CD14-positive monocyte (primary cell): Measurements from ENCODE around the gene MYO5B. TPM values are rescaled to one million over a fixed set of nuclear protein-coding genes. Genes with fewer than 3 reads are reported as not detected.
A peak's percentile ranks its signal among the peaks of the same experiment; 100 is the strongest.

Source experiments
- DNase-seq, 3 donors: peaks; one replicate each; pipeline ENCODE4 v3.0.0-alpha.2; 2011 to 2022
- H2AFZ ChIP-seq: 2 replicates; pipeline ENCODE4 v1.6.0; 2012; ENCODE audit warnings: mild to moderate bottlenecking, low read depth, low read length, inconsistent platforms; ENCODE audit not compliant: insufficient read depth, poor library complexity, severe bottlenecking
- H3K27ac ChIP-seq, 2 donors: 1 replicate in 1 of 2; 2 replicates in 1 of 2; pipeline ENCODE4 v1.5.1; 2012 to 2013; ENCODE audit warnings: low read length in 2 of 2, control low read depth in 1 of 2, inconsistent platforms in 1 of 2, low read depth in 1 of 2, mild to moderate bottlenecking in 1 of 2
- H3K27me3 ChIP-seq, 2 donors: one replicate each; pipeline versions ENCODE4 v1.6.0 to v1.6.1; 2011 to 2013; ENCODE audit warnings: low read length in 2 of 2; ENCODE audit not compliant: control insufficient read depth in 2 of 2, insufficient read depth in 2 of 2
- H3K36me3 ChIP-seq, 2 donors: replicated peaks in 1 of 2; 1 replicate in 1 of 2; 2 replicates in 1 of 2; pipeline versions ENCODE4 v1.5.1 to v1.6.1; 2012 to 2013; ENCODE audit warnings: low read length in 2 of 2, control low read depth in 1 of 2, inconsistent platforms in 1 of 2, mild to moderate bottlenecking in 1 of 2; ENCODE audit not compliant: insufficient read depth in 2 of 2, control insufficient read depth in 1 of 2
- H3K4me1 ChIP-seq, 2 donors: 1 replicate in 1 of 2; 2 replicates in 1 of 2; pipeline versions ENCODE4 v1.5.1 to v1.6.1; 2012 to 2013; ENCODE audit warnings: low read length in 2 of 2, control low read depth in 1 of 2, inconsistent platforms in 1 of 2, mild to moderate bottlenecking in 1 of 2, moderate library complexity in 1 of 2; ENCODE audit not compliant: insufficient read depth in 2 of 2, control insufficient read depth in 1 of 2
- H3K4me2 ChIP-seq: replicated peaks from 2 replicates; pipeline ENCODE3; 2012; ENCODE audit warnings: low read length, moderate library complexity, mild to moderate bottlenecking; ENCODE audit not compliant: poor library complexity, severe bottlenecking; ENCODE audit errors: extremely low read depth
- H3K4me3 ChIP-seq, 3 experiments: fragments of 200-600 bp in 1 of 3; sonication (generic) in 1 of 3; replicated peaks in 1 of 3; 1 replicate in 2 of 3; 2 replicates in 1 of 3; pipeline ENCODE4 v1.5.1; 2011 to 2013; ENCODE audit warnings: low read length in 3 of 3, mild to moderate bottlenecking in 3 of 3, control low read depth in 2 of 3, low read depth in 2 of 3, inconsistent platforms in 1 of 3, moderate library complexity in 1 of 3
- H3K79me2 ChIP-seq: 2 replicates; pipeline ENCODE4 v1.6.0; 2012; ENCODE audit warnings: mild to moderate bottlenecking, control low read depth, inconsistent platforms, low read length, moderate library complexity; ENCODE audit not compliant: insufficient read depth
- H3K9ac ChIP-seq: 2 replicates; pipeline ENCODE4 v1.6.0; 2017; ENCODE audit warnings: low read length, mild to moderate bottlenecking; ENCODE audit not compliant: insufficient read depth, poor library complexity, severe bottlenecking
- H3K9me3 ChIP-seq, 2 donors: replicated peaks in 1 of 2; 1 replicate in 1 of 2; 2 replicates in 1 of 2; pipeline versions ENCODE4 v1.5.1 to v1.6.1; 2012 to 2013; ENCODE audit warnings: low read length in 2 of 2, control low read depth in 1 of 2; ENCODE audit not compliant: control insufficient read depth in 1 of 2, insufficient read depth in 1 of 2
- H4K20me1 ChIP-seq: 2 replicates; pipeline ENCODE4 v1.6.0; 2012; ENCODE audit warnings: mild to moderate bottlenecking, low read length, control low read depth, moderate library complexity; ENCODE audit not compliant: insufficient read depth
- H3K27ac Mint-ChIP-seq, 7 donors: one replicate each; pipeline ENCODE4 v1.8.0; 2020; ENCODE audit warnings: mild to moderate bottlenecking in 7 of 7, mixed read lengths in 7 of 7, moderate library complexity in 6 of 7, inconsistent platforms in 2 of 7
- H3K27me3 Mint-ChIP-seq, 3 donors: one replicate each; pipeline ENCODE4 v1.8.0; 2021 to 2022; ENCODE audit warnings: low read depth in 3 of 3, mild to moderate bottlenecking in 3 of 3, mixed read lengths in 3 of 3, moderate library complexity in 3 of 3, inconsistent platforms in 1 of 3
- H3K36me3 Mint-ChIP-seq, 2 donors: one replicate each; pipeline ENCODE4 v1.8.0; 2020; ENCODE audit warnings: mixed read lengths in 2 of 2, inconsistent platforms in 1 of 2, mild to moderate bottlenecking in 1 of 2
- H3K4me1 Mint-ChIP-seq: one replicate; pipeline ENCODE4 v1.8.0; 2020; ENCODE audit warnings: mild to moderate bottlenecking, mixed read lengths
- H3K4me3 Mint-ChIP-seq, 2 donors: one replicate each; pipeline ENCODE4 v1.8.0; 2020; ENCODE audit warnings: mild to moderate bottlenecking in 2 of 2, mixed read lengths in 2 of 2, moderate library complexity in 1 of 2
- H3K9me3 Mint-ChIP-seq, 7 donors: one replicate each; pipeline ENCODE4 v1.8.0; 2020 to 2022; ENCODE audit warnings: mixed read lengths in 7 of 7, mild to moderate bottlenecking in 6 of 7, moderate library complexity in 6 of 7, inconsistent platforms in 2 of 7
- WGBS: methylation state at CpG from one replicate; pipeline ENCODE4 v1.1.5; 2013; ENCODE audit warnings: missing lambda C conversion rate; ENCODE audit not compliant: insufficient coverage; 5-methylcytosine and 5-hydroxymethylcytosine counted together
- intact Hi-C, 2 donors: fragments of 100-400 bp; cut with micrococcal nuclease; formaldehyde crosslinking; loops; one replicate each; pipeline versions ENCODE4 v1.15.0 to v1.15.1; 2023
- polyA plus RNA-seq, 3 donors: library from polyadenylated mRNA; depleted of rRNA in 1 of 3; unstranded in 2 of 3; stranded (reverse) in 1 of 3; fragments of 300-500 nt in 2 of 3; fragments of >200 nt in 1 of 3; fragmentation: Illumina TruSeq in 2 of 3; gene quantifications; 1 replicate in 2 of 3; 2 replicates in 1 of 3; pipeline ENCODE4 v1.2.3, GENCODE V29; 2012 to 2021
- TF ChIP-seq, protein P1 (sequence below): fragments of 200-600 bp; IDR thresholded peaks from one replicate; pipeline ENCODE4 v1.8.0; 2022; ENCODE audit warnings: antibody characterized with exemption, mild to moderate bottlenecking

MYO5B gene
- polyA plus RNA-seq, 3 donors: 0.04 TPM; not detected in 2

DNA sequence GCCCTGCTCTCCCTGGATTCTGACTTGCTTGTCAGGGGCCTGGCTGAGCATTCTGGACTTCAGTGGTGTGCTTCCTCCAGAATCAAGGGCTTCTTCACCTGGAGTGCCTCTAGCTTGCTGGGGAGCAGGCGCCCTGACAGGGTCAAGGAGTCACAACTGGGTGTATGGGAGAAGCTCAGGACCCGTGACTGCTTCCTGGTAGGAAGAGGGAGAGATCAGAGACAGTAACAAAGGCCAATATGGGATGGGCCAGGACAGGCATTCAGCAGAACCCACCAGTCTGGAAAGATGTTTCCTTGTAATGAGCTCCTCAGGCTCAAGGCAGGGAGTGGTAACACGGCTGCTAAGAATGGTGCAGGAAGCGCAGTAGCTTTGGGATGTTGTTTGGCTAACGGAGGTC is 277.2 kb downstream of the MYO5B start:
- Mint-ChIP-seq H3K27me3 (peaks cover 10 to 23% (median 13%) of the 10 kb centered on the region in 3 donors), H3K4me1 (no peaks in the 10 kb centered on the region), H3K4me3 (no peak overlapping the region), H3K27ac (peak overlapping the region in 2 of 7 donors; percentile 4 to 53), H3K9me3 (peaks cover 0 to 9% (median 0%) of the 10 kb centered on the region in 7 donors), H3K36me3 (no peaks in the 10 kb centered on the region)
- Histone ChIP-seq H3K79me2 (no peaks in the 10 kb centered on the region), H3K36me3 (no peaks in the 10 kb centered on the region), H2AFZ (no peak overlapping the region), H3K27me3 (peaks cover 6% of the 10 kb centered on the region in 2 donors), H4K20me1 (no peaks in the 10 kb centered on the region), H3K4me3 (no peak overlapping the region), H3K4me2 (no peak overlapping the region), H3K4me1 (no peaks in the 10 kb centered on the region), H3K9me3 (no peaks in the 10 kb centered on the region), H3K9ac (no peak overlapping the region), H3K27ac (no peak overlapping the region)
- intact Hi-C loops: no loop called here
- WGBS: 84% methylated on average over 5 of the region's 5 CpGs
- TF ChIP-seq, protein P1, sequence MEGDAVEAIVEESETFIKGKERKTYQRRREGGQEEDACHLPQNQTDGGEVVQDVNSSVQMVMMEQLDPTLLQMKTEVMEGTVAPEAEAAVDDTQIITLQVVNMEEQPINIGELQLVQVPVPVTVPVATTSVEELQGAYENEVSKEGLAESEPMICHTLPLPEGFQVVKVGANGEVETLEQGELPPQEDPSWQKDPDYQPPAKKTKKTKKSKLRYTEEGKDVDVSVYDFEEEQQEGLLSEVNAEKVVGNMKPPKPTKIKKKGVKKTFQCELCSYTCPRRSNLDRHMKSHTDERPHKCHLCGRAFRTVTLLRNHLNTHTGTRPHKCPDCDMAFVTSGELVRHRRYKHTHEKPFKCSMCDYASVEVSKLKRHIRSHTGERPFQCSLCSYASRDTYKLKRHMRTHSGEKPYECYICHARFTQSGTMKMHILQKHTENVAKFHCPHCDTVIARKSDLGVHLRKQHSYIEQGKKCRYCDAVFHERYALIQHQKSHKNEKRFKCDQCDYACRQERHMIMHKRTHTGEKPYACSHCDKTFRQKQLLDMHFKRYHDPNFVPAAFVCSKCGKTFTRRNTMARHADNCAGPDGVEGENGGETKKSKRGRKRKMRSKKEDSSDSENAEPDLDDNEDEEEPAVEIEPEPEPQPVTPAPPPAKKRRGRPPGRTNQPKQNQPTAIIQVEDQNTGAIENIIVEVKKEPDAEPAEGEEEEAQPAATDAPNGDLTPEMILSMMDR: no peak
- no peak for DNase-seq

DNA sequence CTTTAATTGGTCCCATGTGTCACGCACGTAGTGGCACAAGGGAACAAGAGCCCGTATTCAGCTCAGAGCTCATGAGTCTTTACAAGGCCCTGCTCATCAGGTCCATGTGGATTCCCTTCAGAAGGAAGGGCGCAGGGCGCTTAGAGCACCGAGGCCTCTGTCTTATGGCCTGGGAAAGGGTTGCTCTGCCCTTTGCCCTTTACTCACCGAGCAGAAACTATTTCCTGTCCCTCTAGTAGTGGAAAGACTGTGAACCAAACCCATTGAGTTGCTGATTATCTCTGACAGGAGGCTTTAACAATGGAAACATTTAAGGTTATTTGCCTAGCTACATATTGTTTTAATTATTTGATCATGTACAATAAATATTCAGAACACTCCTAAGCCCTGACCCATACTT is 279.6 kb downstream of the MYO5B start:
- Histone ChIP-seq H2AFZ (no peak overlapping the region), H3K9ac (no peak overlapping the region), H3K4me2 (no peak overlapping the region), H3K4me3 (no peak overlapping the region), H3K36me3 (no peaks in the 10 kb centered on the region), H3K27ac (no peak overlapping the region), H3K4me1 (no peaks in the 10 kb centered on the region), H3K79me2 (no peaks in the 10 kb centered on the region), H3K27me3 (no peaks in the 10 kb centered on the region), H4K20me1 (no peaks in the 10 kb centered on the region), H3K9me3 (no peaks in the 10 kb centered on the region)
- no peak overlapping the region for H3K27ac Mint-ChIP-seq
- H3K36me3 Mint-ChIP-seq: no peaks in the 10 kb centered on the region
- no peaks in the 10 kb centered on the region for H3K4me1 Mint-ChIP-seq
- 95% methylated on average over 3 of the region's 7 CpGs for WGBS
- DNase-seq: no peak
- H3K27me3 Mint-ChIP-seq: peaks cover 2 to 11% (median 2%) of the 10 kb centered on the region in 3 donors
- H3K9me3 Mint-ChIP-seq: peaks cover 0 to 14% (median 5%) of the 10 kb centered on the region in 7 donors
- H3K4me3 Mint-ChIP-seq: no peak overlapping the region
- TF ChIP-seq, protein P1: no peak
- intact Hi-C loops: no loop called here
